SK-N-SH treated with all-trans-retinoic acid at 6 μM for 48 hours (cell line): ENCODE results near the gene RALGPS1.

ENCODE experiments used
- ATAC-seq: fragments of 200-7000 bp; cut with Tn5 transposase; 3 replicates; pipeline ENCODE4 v1.9.1; 2020; ENCODE audit warnings: mild to moderate bottlenecking, moderate library complexity
- ARNTL ChIP-seq: fragments of 450-650 bp; formaldehyde crosslinking; IDR thresholded peaks from 2 replicates; pipeline ENCODE4 v1.5.0; 2020; ENCODE audit warnings: low read depth, mild to moderate bottlenecking, moderate library complexity, borderline replicate concordance
- BACH2 ChIP-seq: fragments of 250-450 bp; sonication (Bioruptor Pico); IDR thresholded peaks from 2 replicates; pipeline ENCODE4 v1.9.0; 2021; ENCODE audit warnings: mild to moderate bottlenecking, borderline replicate concordance
- ESRRG ChIP-seq: fragments of 250-450 bp; sonication (Bioruptor Pico); IDR thresholded peaks from 2 replicates; pipeline ENCODE4 v1.6.1; 2021; ENCODE audit warnings: mild to moderate bottlenecking
- GLIS3 ChIP-seq: fragments of 250-450 bp; sonication (Bioruptor Pico); IDR thresholded peaks from 2 replicates; pipeline ENCODE4 v1.5.0; 2020; ENCODE audit warnings: mild to moderate bottlenecking, moderate library complexity
- ISL1 ChIP-seq: fragments of 250-450 bp; sonication (Bioruptor Pico); IDR thresholded peaks from 2 replicates; pipeline ENCODE4 v2.1.2; 2022; ENCODE audit warnings: mild to moderate bottlenecking, moderate library complexity
- OSR1 ChIP-seq: fragments of 250-450 bp; sonication (Bioruptor Pico); IDR thresholded peaks from 2 replicates; pipeline ENCODE4 v1.8.0; 2022; ENCODE audit warnings: moderate library complexity, mild to moderate bottlenecking, inconsistent platforms
- POU6F1 ChIP-seq: fragments of 250-450 bp; sonication (Bioruptor Pico); IDR thresholded peaks from 2 replicates; pipeline ENCODE4 v1.8.0; 2021; ENCODE audit warnings: low read depth, mild to moderate bottlenecking, moderate library complexity, borderline replicate concordance
- PPARA ChIP-seq: fragments of 250-450 bp; sonication (Bioruptor Pico); IDR thresholded peaks from 2 replicates; pipeline ENCODE4 v1.5.0; 2020; ENCODE audit warnings: mild to moderate bottlenecking, borderline replicate concordance
- RARB ChIP-seq: fragments of 250-450 bp; sonication (Bioruptor Pico); IDR thresholded peaks from 2 replicates; pipeline ENCODE4 v1.8.0; 2021; ENCODE audit warnings: mild to moderate bottlenecking, moderate library complexity
- SNAI2 ChIP-seq: fragments of 250-450 bp; sonication (Bioruptor Pico); IDR thresholded peaks from 2 replicates; pipeline ENCODE4 v1.5.0; 2020; ENCODE audit warnings: mild to moderate bottlenecking, moderate library complexity
- TCF4 ChIP-seq: fragments of 250-450 bp; sonication (Bioruptor Pico); IDR thresholded peaks from 2 replicates; pipeline ENCODE4 v1.8.0; 2021; ENCODE audit warnings: mild to moderate bottlenecking, moderate library complexity, borderline replicate concordance
- TOX ChIP-seq: fragments of 250-450 bp; sonication (Bioruptor Pico); IDR thresholded peaks from 2 replicates; pipeline ENCODE4 v1.8.0; 2021; ENCODE audit warnings: mild to moderate bottlenecking, moderate library complexity, borderline replicate concordance
- ZC3H10 ChIP-seq: fragments of 250-450 bp; sonication (Bioruptor Pico); IDR thresholded peaks from 2 replicates; pipeline ENCODE4 v1.5.1; 2021; ENCODE audit warnings: mild to moderate bottlenecking, moderate library complexity
- ZFP3 ChIP-seq: fragments of 250-450 bp; sonication (Bioruptor Pico); IDR thresholded peaks from 2 replicates; pipeline ENCODE4 v1.5.0; 2020; ENCODE audit warnings: mild to moderate bottlenecking, moderate library complexity
- ZFP30 ChIP-seq: fragments of 450-650 bp; formaldehyde crosslinking; IDR thresholded peaks from 2 replicates; pipeline ENCODE4 v1.5.0; 2022; ENCODE audit warnings: mild to moderate bottlenecking, moderate library complexity
- ZNF565 ChIP-seq: fragments of 450-650 bp; formaldehyde crosslinking; conservative IDR thresholded peaks from 2 replicates; pipeline ENCODE4 v1.5.0; 2020; ENCODE audit warnings: low read depth, mild to moderate bottlenecking, moderate library complexity
- ZNF70 ChIP-seq: fragments of 450-650 bp; formaldehyde crosslinking; IDR thresholded peaks from 2 replicates; pipeline ENCODE4 v1.5.0; 2020; ENCODE audit warnings: mild to moderate bottlenecking, moderate library complexity
- ZNF8 ChIP-seq: fragments of 450-650 bp; formaldehyde crosslinking; IDR thresholded peaks from 2 replicates; pipeline ENCODE4 v1.5.0; 2020; ENCODE audit warnings: mild to moderate bottlenecking, moderate library complexity
- TF ChIP-seq, protein P1 (sequence below): fragments of 250-450 bp; sonication (Bioruptor Pico); IDR thresholded peaks from 2 replicates; pipeline ENCODE4 v1.8.0; 2020; ENCODE audit warnings: mild to moderate bottlenecking, moderate library complexity, borderline replicate concordance
- TF ChIP-seq, protein P2 (sequence below): fragments of 250-450 bp; sonication (Bioruptor Pico); IDR thresholded peaks from 2 replicates; pipeline ENCODE4 v1.5.1; 2020; ENCODE audit warnings: low read depth, mild to moderate bottlenecking, moderate library complexity

The RALGPS1 gene

DNA sequence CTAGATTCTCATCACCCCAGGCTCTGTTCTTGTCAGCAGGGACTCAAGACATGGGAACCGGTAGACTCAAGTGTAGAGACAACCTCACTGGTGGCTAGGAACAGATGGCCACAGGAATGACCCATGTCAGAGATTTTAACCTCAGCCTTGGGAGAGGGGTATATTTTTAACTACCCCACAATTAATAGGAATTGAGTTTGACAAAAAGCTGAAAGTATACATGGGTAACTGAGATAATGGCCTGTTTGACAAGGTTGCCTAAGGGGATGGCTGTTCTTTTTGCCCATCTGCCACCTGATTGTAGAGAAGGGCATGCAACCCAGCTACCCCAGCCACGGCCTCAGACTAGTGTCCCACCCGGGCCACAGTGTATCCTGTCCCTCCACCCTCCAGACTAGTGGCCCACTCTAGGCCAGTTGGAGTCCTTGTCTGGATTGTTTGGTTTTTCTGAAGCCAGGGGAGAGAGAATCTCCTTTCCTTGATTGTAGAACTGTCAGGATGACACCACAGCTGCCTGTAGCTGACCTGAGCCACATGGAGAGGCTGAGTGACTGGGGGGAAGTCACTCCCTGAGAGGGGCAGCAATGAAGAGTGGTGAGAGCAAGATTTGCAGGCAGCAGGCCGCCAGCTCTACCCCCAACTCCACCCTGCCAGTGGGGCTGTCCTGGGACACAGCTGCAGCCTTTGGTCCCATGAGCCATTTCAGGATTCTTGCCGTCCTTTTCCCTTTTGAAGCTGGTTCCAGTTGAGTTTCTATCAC is 222.5 kb downstream of the RALGPS1 start:
- no peak for TF ChIP-seq ZNF8
- no peak for TF ChIP-seq ARNTL (CRISPR knock-in tag)
- no peak for TF ChIP-seq ISL1 (CRISPR knock-in tag)
- TF ChIP-seq, protein P1, sequence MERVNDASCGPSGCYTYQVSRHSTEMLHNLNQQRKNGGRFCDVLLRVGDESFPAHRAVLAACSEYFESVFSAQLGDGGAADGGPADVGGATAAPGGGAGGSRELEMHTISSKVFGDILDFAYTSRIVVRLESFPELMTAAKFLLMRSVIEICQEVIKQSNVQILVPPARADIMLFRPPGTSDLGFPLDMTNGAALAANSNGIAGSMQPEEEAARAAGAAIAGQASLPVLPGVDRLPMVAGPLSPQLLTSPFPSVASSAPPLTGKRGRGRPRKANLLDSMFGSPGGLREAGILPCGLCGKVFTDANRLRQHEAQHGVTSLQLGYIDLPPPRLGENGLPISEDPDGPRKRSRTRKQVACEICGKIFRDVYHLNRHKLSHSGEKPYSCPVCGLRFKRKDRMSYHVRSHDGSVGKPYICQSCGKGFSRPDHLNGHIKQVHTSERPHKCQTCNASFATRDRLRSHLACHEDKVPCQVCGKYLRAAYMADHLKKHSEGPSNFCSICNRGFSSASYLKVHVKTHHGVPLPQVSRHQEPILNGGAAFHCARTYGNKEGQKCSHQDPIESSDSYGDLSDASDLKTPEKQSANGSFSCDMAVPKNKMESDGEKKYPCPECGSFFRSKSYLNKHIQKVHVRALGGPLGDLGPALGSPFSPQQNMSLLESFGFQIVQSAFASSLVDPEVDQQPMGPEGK (CRISPR knock-in tag), result no peak
- TF ChIP-seq, all 23 proteins: peak for 0
- no peak for ATAC-seq

GRCh38 chr9:127137640-127138360 is 223.2 kb downstream of the RALGPS1 start:
- TF ChIP-seq RARB (CRISPR knock-in tag), result no peak
- ATAC-seq, result no peak

DNA sequence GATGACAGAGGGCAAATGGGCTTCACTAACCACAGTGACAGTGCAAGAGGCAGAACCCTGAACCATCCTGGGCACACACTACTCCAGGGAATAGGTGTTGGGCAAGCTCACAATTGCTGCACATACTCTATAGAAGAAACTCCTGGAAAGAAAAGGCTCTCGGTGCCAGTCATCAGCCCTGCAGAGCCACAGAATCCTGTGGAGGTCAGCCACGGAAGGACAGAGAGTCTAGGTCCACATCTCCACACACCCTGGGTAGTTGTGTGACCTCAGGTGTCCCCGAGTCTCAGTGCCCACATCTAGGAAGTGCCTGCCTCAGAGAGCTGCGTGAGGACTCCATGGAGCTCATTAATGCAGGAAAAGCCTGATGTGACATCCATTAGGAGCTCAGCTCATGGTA is 223.9 kb downstream of the RALGPS1 start:
- no peak for ATAC-seq
- TF ChIP-seq PPARA (CRISPR knock-in tag) (no peak), ARNTL (CRISPR knock-in tag) (no peak), POU6F1 (CRISPR knock-in tag) (no peak), ZNF565 (CRISPR knock-in tag) (no peak), SNAI2 (CRISPR knock-in tag) (no peak), ZNF70 (CRISPR knock-in tag) (no peak), BACH2 (CRISPR knock-in tag) (no peak)
- TF ChIP-seq, protein P1 (CRISPR knock-in tag), result no peak
- TF ChIP-seq, protein P2, sequence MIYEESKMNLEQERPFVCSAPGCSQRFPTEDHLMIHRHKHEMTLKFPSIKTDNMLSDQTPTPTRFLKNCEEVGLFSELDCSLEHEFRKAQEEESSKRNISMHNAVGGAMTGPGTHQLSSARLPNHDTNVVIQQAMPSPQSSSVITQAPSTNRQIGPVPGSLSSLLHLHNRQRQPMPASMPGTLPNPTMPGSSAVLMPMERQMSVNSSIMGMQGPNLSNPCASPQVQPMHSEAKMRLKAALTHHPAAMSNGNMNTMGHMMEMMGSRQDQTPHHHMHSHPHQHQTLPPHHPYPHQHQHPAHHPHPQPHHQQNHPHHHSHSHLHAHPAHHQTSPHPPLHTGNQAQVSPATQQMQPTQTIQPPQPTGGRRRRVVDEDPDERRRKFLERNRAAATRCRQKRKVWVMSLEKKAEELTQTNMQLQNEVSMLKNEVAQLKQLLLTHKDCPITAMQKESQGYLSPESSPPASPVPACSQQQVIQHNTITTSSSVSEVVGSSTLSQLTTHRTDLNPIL, result no peak

- no peak for ATAC-seq
- TF ChIP-seq SNAI2 (CRISPR knock-in tag) (no peak), BACH2 (CRISPR knock-in tag) (no peak), RARB (CRISPR knock-in tag) (no peak), TCF4 (CRISPR knock-in tag) (no peak), ZNF8 (no peak), ZNF70 (CRISPR knock-in tag) (no peak), ZFP30 (CRISPR knock-in tag) (no peak), ZNF565 (CRISPR knock-in tag) (no peak), ZFP3 (no peak), POU6F1 (CRISPR knock-in tag) (no peak), TOX (CRISPR knock-in tag) (no peak), GLIS3 (CRISPR knock-in tag) (no peak), ESRRG (CRISPR knock-in tag) (no peak), OSR1 (CRISPR knock-in tag) (no peak), ZC3H10 (CRISPR knock-in tag) (no peak), ARNTL (CRISPR knock-in tag) (no peak), ISL1 (CRISPR knock-in tag) (no peak)
- TF ChIP-seq, protein P1 (CRISPR knock-in tag), result no peak
- TF ChIP-seq, protein P2, result no peak
Measured at GRCh38 chr9:127139071-127139731, 224.6 kb downstream of the RALGPS1 start.
